GM12891 (cell line): ENCODE measurements around the gene WWC2.

Experiments
- DNase-seq: peaks from one replicate; pipeline ENCODE4 v3.0.0; 2011; ENCODE audit warnings: low spot score; ENCODE audit not compliant: insufficient read length
- FAIRE-seq: peaks from 2 replicates; lab custom pipeline; 2011; peaks lifted over from hg19 to GRCh38; lab: Jason Lieb, UNC
- PAX5 ChIP-seq: IDR thresholded peaks from 2 replicates; pipeline ENCODE4 v1.6.1; 2011; ENCODE audit warnings: low read length, moderate library complexity, mild to moderate bottlenecking; ENCODE audit not compliant: insufficient read depth, severe bottlenecking
- POLR2A ChIP-seq: IDR thresholded peaks from 2 replicates; pipeline ENCODE4 v1.6.1; 2011; ENCODE audit warnings: low read depth, low read length, control low read depth
- POLR2AphosphoS5 ChIP-seq: IDR thresholded peaks from 2 replicates; pipeline ENCODE4 v1.6.1; 2011; ENCODE audit warnings: low read depth, low read length, control low read depth
- POU2F2 ChIP-seq: IDR thresholded peaks from 2 replicates; pipeline ENCODE4 v1.6.1; 2011; ENCODE audit warnings: low read depth, mild to moderate bottlenecking, control low read depth, low read length, moderate library complexity
- SPI1 ChIP-seq: IDR thresholded peaks from 2 replicates; pipeline ENCODE4 v1.6.1; 2011; ENCODE audit warnings: low read depth, low read length, control low read depth
- TAF1 ChIP-seq: IDR thresholded peaks from 2 replicates; pipeline ENCODE4 v1.6.1; 2011; ENCODE audit warnings: low read depth, low read length, control low read depth

Gene WWC2

GRCh38 chr4:183153190-183153916, 54.3 kb downstream of the WWC2 start:
- TF ChIP-seq POU2F2 = no peak
- TF ChIP-seq SPI1 = no peak
- TF ChIP-seq PAX5 = no peak
- no peak for TF ChIP-seq TAF1
- TF ChIP-seq POLR2AphosphoS5 = no peak
- TF ChIP-seq POLR2A = no peak
- no peak for DNase-seq
- no peak for FAIRE-seq

GRCh38 chr4:183154701-183155391, 55.8 kb downstream of the WWC2 start:
- FAIRE-seq (no peak), DNase-seq (no peak)
- TF ChIP-seq TAF1 (no peak), POLR2AphosphoS5 (no peak), POLR2A (no peak), PAX5 (no peak), SPI1 (no peak), POU2F2 (no peak)

GRCh38 chr4:183155450-183156184, 56.6 kb downstream of the WWC2 start:
- FAIRE-seq (no peak), DNase-seq (no peak)
- TF ChIP-seq POU2F2 (no peak), TAF1 (no peak), SPI1 (no peak), POLR2AphosphoS5 (no peak), POLR2A (no peak), PAX5 (no peak)

DNA sequence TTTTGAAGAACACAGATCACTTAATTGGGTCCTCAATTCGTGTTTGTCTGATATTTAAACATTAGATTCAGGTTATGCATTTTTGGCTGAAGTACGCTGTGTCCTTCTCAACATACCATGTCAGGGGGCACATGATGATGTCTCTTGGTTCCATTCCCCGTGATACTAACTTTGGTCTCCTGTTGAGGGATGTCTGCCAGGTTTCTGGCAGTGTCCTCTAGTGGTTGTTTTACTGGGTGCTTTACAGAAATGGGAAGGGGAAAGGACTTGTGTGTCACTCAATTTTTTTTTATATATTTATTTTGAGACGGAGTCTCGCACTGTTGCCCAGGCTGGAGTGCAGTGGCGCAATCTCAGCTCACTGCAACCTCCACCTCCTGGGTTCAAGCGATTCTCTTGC, 58.2 kb downstream of the WWC2 start:
- FAIRE-seq (no peak), DNase-seq (no peak)
- TF ChIP-seq SPI1 (no peak), PAX5 (no peak), POLR2A (no peak), POLR2AphosphoS5 (no peak), POU2F2 (no peak), TAF1 (no peak)

GRCh38 chr4:183158062-183158461, 59.0 kb downstream of the WWC2 start:
- no peak for DNase-seq
- no peak for TF ChIP-seq POLR2A
- no peak for TF ChIP-seq POU2F2
- no peak for TF ChIP-seq POLR2AphosphoS5
- TF ChIP-seq SPI1 = no peak
- TF ChIP-seq PAX5 = no peak

GRCh38 chr4:183161630-183162029, 62.6 kb downstream of the WWC2 start:
- FAIRE-seq (no peak), DNase-seq (no peak)
- TF ChIP-seq POU2F2 (no peak), SPI1 (no peak), TAF1 (no peak), POLR2A (no peak), PAX5 (no peak), POLR2AphosphoS5 (no peak)

More at GRCh38 chr4:183158062-183158461, 59.0 kb downstream of the WWC2 start:
- no peak for FAIRE-seq

DNA sequence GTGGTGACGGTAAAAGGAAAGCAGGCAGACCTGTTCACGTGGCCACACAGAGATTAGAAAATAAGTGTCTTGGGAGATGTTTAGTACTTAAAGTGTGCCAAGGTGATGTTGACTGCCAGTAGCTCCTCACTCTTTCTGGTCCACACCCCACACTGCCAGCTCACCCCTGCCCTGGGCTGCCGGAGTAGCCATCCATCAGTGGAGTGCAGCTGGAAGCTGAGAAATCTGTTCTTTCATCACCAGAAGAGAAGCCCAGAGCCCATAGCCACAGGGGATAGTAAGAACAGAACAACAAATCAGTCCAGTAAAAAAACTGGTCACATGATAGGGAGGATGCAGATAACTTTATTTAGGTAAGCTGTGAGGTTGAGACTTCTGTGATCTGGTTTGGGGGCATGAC, 64.1 kb downstream of the WWC2 start:
- no peak for TF ChIP-seq POLR2A
- TF ChIP-seq POU2F2 = no peak
- TF ChIP-seq PAX5 = no peak
- no peak for TF ChIP-seq TAF1
- TF ChIP-seq POLR2AphosphoS5 = no peak
- no peak for TF ChIP-seq SPI1
- no peak for DNase-seq
- FAIRE-seq = no peak

DNA sequence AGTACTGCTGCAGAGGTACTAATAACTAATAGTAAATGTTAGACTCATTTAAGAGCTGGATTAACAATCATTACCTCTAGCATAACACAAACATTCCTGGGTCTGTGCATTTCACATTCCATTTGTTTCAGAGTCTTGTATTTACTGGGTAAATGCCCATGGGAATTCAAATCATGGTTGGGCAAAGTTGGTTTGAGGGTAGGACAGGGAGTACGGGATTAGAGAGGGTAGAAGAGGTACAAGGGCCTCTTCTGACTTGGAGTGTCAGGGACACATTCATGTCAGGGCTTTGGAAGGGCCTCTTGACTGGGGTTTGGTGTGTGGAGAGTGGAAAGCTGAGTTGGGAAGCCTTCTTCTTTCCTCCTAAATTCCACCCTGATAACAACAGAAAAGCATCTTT, 65.9 kb downstream of the WWC2 start:
- FAIRE-seq (no peak), DNase-seq (no peak)
- TF ChIP-seq POU2F2 (no peak), PAX5 (no peak), SPI1 (no peak), POLR2A (no peak), POLR2AphosphoS5 (no peak), TAF1 (no peak)

- no peak for FAIRE-seq
- TF ChIP-seq PAX5 (no peak), POLR2A (no peak), POU2F2 (no peak), SPI1 (no peak), POLR2AphosphoS5 (no peak), TAF1 (no peak)
- DNase-seq = no peak
Observed at GRCh38 chr4:183165376-183165775, 66.3 kb downstream of the WWC2 start.
